SK-N-SH (cell line): ENCODE measurements around the gene XPOT.

Experiments
- ELF1 ChIP-seq: IDR thresholded peaks from 2 replicates; pipeline ENCODE4 v1.4.0; 2012
- EZH2phosphoT487 ChIP-seq: fragments of 200-600 bp; sonication (generic); IDR thresholded peaks from 2 replicates; pipeline ENCODE4 v1.6.1; 2017; ENCODE audit warnings: low read depth, mixed run types, mild to moderate bottlenecking, antibody characterized with exemption, moderate library complexity, borderline replicate concordance
- POLR2AphosphoS5 ChIP-seq: IDR thresholded peaks from 2 replicates; pipeline ENCODE4 v1.6.1; 2012; ENCODE audit warnings: low read depth, low read length
- TEAD4 ChIP-seq: IDR thresholded peaks from 2 replicates; pipeline ENCODE4 v1.4.0; 2012; ENCODE audit warnings: mild to moderate bottlenecking, borderline replicate concordance; ENCODE audit not compliant: insufficient read depth
- TF ChIP-seq, protein P1 (sequence below): fragments of 200-600 bp; sonication (generic); IDR thresholded peaks from 2 replicates; pipeline ENCODE4 v1.6.1; 2017; ENCODE audit warnings: antibody characterized with exemption, mild to moderate bottlenecking, moderate library complexity
- TF ChIP-seq, protein P2 (sequence below): IDR thresholded peaks from 2 replicates; pipeline ENCODE4 v1.6.1; 2012; ENCODE audit warnings: mild to moderate bottlenecking, low read depth, low read length, moderate library complexity

DNA sequence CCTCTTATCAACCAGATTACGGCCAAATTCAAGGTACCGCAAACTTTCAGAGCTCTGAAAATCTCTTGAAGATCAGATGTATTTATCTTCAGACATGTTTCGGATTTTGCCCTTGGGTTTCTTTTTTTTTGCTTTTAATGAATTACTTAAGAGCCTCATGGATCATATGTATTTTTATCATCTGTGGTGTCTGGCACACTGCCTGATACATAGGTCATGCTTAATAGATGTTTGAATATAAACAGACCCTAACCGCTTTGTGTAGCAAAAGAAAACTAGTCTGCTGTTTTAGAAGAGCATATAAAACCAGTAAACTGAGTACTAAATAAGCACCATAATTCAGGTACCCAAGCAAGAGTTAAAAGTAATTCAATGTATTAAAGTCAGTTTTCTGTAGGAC, 27.6 kb downstream of the XPOT start:
- no peak for TF ChIP-seq POLR2AphosphoS5
- TF ChIP-seq, protein P1, sequence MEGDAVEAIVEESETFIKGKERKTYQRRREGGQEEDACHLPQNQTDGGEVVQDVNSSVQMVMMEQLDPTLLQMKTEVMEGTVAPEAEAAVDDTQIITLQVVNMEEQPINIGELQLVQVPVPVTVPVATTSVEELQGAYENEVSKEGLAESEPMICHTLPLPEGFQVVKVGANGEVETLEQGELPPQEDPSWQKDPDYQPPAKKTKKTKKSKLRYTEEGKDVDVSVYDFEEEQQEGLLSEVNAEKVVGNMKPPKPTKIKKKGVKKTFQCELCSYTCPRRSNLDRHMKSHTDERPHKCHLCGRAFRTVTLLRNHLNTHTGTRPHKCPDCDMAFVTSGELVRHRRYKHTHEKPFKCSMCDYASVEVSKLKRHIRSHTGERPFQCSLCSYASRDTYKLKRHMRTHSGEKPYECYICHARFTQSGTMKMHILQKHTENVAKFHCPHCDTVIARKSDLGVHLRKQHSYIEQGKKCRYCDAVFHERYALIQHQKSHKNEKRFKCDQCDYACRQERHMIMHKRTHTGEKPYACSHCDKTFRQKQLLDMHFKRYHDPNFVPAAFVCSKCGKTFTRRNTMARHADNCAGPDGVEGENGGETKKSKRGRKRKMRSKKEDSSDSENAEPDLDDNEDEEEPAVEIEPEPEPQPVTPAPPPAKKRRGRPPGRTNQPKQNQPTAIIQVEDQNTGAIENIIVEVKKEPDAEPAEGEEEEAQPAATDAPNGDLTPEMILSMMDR, result no peak
- no peak for TF ChIP-seq TEAD4
- TF ChIP-seq, protein P2, sequence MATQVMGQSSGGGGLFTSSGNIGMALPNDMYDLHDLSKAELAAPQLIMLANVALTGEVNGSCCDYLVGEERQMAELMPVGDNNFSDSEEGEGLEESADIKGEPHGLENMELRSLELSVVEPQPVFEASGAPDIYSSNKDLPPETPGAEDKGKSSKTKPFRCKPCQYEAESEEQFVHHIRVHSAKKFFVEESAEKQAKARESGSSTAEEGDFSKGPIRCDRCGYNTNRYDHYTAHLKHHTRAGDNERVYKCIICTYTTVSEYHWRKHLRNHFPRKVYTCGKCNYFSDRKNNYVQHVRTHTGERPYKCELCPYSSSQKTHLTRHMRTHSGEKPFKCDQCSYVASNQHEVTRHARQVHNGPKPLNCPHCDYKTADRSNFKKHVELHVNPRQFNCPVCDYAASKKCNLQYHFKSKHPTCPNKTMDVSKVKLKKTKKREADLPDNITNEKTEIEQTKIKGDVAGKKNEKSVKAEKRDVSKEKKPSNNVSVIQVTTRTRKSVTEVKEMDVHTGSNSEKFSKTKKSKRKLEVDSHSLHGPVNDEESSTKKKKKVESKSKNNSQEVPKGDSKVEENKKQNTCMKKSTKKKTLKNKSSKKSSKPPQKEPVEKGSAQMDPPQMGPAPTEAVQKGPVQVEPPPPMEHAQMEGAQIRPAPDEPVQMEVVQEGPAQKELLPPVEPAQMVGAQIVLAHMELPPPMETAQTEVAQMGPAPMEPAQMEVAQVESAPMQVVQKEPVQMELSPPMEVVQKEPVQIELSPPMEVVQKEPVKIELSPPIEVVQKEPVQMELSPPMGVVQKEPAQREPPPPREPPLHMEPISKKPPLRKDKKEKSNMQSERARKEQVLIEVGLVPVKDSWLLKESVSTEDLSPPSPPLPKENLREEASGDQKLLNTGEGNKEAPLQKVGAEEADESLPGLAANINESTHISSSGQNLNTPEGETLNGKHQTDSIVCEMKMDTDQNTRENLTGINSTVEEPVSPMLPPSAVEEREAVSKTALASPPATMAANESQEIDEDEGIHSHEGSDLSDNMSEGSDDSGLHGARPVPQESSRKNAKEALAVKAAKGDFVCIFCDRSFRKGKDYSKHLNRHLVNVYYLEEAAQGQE, result no peak
- TF ChIP-seq ELF1, result no peak
- no peak for TF ChIP-seq EZH2phosphoT487
